GM23338 (cell line): ENCODE measurements around the gene ACSL6.

Experiments used
- CREB1 ChIP-seq: fragments of 250-450 bp; sonication (Bioruptor Pico); IDR thresholded peaks from 2 replicates; pipeline ENCODE4 v1.5.0; 2020; ENCODE audit warnings: low read depth, mild to moderate bottlenecking, moderate library complexity
- EZH2 ChIP-seq: fragments of 200-600 bp; sonication (generic); IDR thresholded peaks from one replicate; pipeline ENCODE4 v1.8.0; 2017; ENCODE audit warnings: antibody characterized with exemption, mild to moderate bottlenecking, low read depth; ENCODE audit not compliant: unreplicated experiment
- EZH2phosphoT487 ChIP-seq: fragments of 200-600 bp; sonication (generic); IDR thresholded peaks from one replicate; pipeline ENCODE4 v1.8.1; 2018; ENCODE audit warnings: antibody characterized with exemption; ENCODE audit not compliant: unreplicated experiment
- JUNB ChIP-seq: IDR thresholded peaks from one replicate; pipeline ENCODE4 v1.6.1; 2016; ENCODE audit warnings: antibody characterized with exemption; ENCODE audit not compliant: unreplicated experiment
- POLR2AphosphoS5 ChIP-seq: IDR thresholded peaks from 2 replicates; pipeline ENCODE4 v1.6.1; 2016; ENCODE audit warnings: antibody characterized with exemption, low read depth
- STAT1 ChIP-seq: IDR thresholded peaks from one replicate; pipeline ENCODE4 v1.6.1; 2016; ENCODE audit warnings: antibody characterized with exemption; ENCODE audit not compliant: unreplicated experiment
- ZNF331 ChIP-seq: fragments of 250-450 bp; sonication (Bioruptor Pico); IDR thresholded peaks from 2 replicates; pipeline ENCODE4 v1.5.0; 2020; ENCODE audit warnings: low read depth, mild to moderate bottlenecking, moderate library complexity
- ZNF462 ChIP-seq: fragments of 250-450 bp; sonication (Bioruptor Pico); IDR thresholded peaks from 2 replicates; pipeline ENCODE4 v1.5.0; 2020; ENCODE audit warnings: mild to moderate bottlenecking, moderate library complexity
- TF ChIP-seq, protein P1 (sequence below), 2 experiments: fragments of 200-600 bp in 1 of 2; sonication (generic) in 1 of 2; conservative IDR thresholded peaks; 2 replicates each; pipeline versions ENCODE4 v1.5.1 to v1.6.1; 2016 to 2017; ENCODE audit warnings: antibody characterized with exemption in 2 of 2, low read depth in 2 of 2, mild to moderate bottlenecking in 2 of 2, moderate library complexity in 1 of 2
- TF ChIP-seq, protein P2 (sequence below): IDR thresholded peaks from one replicate; pipeline ENCODE4 v1.6.1; 2018; ENCODE audit warnings: antibody characterized with exemption; ENCODE audit not compliant: unreplicated experiment

- TF ChIP-seq, protein P1, sequence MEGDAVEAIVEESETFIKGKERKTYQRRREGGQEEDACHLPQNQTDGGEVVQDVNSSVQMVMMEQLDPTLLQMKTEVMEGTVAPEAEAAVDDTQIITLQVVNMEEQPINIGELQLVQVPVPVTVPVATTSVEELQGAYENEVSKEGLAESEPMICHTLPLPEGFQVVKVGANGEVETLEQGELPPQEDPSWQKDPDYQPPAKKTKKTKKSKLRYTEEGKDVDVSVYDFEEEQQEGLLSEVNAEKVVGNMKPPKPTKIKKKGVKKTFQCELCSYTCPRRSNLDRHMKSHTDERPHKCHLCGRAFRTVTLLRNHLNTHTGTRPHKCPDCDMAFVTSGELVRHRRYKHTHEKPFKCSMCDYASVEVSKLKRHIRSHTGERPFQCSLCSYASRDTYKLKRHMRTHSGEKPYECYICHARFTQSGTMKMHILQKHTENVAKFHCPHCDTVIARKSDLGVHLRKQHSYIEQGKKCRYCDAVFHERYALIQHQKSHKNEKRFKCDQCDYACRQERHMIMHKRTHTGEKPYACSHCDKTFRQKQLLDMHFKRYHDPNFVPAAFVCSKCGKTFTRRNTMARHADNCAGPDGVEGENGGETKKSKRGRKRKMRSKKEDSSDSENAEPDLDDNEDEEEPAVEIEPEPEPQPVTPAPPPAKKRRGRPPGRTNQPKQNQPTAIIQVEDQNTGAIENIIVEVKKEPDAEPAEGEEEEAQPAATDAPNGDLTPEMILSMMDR (conservative IDR thresholded peaks at IDR 0.05; ENCODE audit: low read depth in 2 of 2): no peak
- TF ChIP-seq EZH2 (no peak), POLR2AphosphoS5 (no peak), ZNF331 (CRISPR knock-in tag) (no peak), CREB1 (CRISPR knock-in tag) (no peak), EZH2phosphoT487 (no peak), STAT1 (no peak), JUNB (no peak), ZNF462 (CRISPR knock-in tag) (no peak)
- TF ChIP-seq, protein P2, sequence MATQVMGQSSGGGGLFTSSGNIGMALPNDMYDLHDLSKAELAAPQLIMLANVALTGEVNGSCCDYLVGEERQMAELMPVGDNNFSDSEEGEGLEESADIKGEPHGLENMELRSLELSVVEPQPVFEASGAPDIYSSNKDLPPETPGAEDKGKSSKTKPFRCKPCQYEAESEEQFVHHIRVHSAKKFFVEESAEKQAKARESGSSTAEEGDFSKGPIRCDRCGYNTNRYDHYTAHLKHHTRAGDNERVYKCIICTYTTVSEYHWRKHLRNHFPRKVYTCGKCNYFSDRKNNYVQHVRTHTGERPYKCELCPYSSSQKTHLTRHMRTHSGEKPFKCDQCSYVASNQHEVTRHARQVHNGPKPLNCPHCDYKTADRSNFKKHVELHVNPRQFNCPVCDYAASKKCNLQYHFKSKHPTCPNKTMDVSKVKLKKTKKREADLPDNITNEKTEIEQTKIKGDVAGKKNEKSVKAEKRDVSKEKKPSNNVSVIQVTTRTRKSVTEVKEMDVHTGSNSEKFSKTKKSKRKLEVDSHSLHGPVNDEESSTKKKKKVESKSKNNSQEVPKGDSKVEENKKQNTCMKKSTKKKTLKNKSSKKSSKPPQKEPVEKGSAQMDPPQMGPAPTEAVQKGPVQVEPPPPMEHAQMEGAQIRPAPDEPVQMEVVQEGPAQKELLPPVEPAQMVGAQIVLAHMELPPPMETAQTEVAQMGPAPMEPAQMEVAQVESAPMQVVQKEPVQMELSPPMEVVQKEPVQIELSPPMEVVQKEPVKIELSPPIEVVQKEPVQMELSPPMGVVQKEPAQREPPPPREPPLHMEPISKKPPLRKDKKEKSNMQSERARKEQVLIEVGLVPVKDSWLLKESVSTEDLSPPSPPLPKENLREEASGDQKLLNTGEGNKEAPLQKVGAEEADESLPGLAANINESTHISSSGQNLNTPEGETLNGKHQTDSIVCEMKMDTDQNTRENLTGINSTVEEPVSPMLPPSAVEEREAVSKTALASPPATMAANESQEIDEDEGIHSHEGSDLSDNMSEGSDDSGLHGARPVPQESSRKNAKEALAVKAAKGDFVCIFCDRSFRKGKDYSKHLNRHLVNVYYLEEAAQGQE: no peak
Observed at GRCh38 chr5:132049093-132049492, 37.6 kb upstream of the ACSL6 start.
